ENCODE results near the gene CACNA1G.

- TF ChIP-seq, protein P1, sequence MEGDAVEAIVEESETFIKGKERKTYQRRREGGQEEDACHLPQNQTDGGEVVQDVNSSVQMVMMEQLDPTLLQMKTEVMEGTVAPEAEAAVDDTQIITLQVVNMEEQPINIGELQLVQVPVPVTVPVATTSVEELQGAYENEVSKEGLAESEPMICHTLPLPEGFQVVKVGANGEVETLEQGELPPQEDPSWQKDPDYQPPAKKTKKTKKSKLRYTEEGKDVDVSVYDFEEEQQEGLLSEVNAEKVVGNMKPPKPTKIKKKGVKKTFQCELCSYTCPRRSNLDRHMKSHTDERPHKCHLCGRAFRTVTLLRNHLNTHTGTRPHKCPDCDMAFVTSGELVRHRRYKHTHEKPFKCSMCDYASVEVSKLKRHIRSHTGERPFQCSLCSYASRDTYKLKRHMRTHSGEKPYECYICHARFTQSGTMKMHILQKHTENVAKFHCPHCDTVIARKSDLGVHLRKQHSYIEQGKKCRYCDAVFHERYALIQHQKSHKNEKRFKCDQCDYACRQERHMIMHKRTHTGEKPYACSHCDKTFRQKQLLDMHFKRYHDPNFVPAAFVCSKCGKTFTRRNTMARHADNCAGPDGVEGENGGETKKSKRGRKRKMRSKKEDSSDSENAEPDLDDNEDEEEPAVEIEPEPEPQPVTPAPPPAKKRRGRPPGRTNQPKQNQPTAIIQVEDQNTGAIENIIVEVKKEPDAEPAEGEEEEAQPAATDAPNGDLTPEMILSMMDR (IDR thresholded peaks at IDR 0.05), result no peak
- TF ChIP-seq POLR2A (IDR thresholded peaks at IDR 0.05), result no peak
These were observed 59.7 kb downstream of the CACNA1G start for GRCh38 chr17:50620237-50620636.

All from testis (tissue), 2 donors.